ENCODE results near the gene CEP78.

Gene CEP78

GRCh38 chr9:78314550-78314949, 78.7 kb downstream of the CEP78 start:
- no peak for DNase-seq

- no peak for DNase-seq
These were observed 79.3 kb downstream of the CEP78 start for GRCh38 chr9:78314953-78315870.

- DNase-seq: no peak
These were observed 80.5 kb downstream of the CEP78 start for GRCh38 chr9:78316166-78316892.

- DNase-seq: no peak
These were observed 83.5 kb downstream of the CEP78 start for GRCh38 chr9:78319197-78320029.

DNA sequence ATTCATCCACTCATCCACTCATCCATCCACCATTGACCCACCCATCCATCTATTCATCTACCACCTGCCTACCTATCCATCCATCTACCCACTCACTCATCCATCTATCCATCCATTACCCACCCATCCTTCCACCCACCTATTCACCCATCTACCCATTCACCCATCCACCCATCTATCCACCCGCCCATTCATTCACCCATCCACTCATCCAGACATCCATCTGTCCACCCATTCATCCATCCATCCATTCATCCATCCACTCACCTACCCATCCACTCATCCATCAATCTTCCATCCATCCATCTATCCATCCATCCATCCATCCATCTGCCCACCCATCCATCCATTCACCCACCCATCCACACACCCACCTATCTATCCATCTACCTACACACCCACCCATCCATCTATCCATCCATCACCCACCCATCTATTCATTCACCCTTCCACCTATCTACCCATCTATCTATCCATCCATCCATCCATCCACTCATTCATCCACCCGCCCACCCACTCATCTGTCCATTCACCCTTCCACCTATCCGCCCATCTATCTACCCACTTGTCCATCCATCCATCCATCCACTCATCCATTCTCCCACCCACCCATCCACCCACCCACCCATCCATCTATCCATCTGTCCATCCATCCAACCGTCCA, 84.3 kb downstream of the CEP78 start:
- no peak for DNase-seq

GRCh38 chr9:78320875-78321496, 85.1 kb downstream of the CEP78 start:
- DNase-seq: no peak

DNA sequence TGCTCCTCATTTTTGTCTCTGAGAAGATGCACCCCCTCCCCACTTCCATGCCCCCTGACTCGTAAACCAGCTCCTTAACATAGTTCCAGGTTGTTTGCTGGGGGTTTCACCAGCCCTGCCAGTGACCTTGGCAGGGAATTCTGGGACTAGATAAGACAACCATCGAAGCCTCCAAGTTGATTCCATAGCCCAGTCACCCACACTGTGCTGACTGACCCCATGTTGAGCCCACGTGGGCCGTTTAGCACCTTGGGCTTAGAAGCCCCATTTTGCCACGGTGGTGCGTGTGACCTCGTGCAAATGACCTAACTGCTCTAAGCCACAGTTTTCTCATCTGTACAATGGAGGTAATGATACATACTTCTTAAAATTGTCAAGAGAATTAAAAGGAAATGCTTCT, 85.6 kb downstream of the CEP78 start:
- no peak for DNase-seq

DNA sequence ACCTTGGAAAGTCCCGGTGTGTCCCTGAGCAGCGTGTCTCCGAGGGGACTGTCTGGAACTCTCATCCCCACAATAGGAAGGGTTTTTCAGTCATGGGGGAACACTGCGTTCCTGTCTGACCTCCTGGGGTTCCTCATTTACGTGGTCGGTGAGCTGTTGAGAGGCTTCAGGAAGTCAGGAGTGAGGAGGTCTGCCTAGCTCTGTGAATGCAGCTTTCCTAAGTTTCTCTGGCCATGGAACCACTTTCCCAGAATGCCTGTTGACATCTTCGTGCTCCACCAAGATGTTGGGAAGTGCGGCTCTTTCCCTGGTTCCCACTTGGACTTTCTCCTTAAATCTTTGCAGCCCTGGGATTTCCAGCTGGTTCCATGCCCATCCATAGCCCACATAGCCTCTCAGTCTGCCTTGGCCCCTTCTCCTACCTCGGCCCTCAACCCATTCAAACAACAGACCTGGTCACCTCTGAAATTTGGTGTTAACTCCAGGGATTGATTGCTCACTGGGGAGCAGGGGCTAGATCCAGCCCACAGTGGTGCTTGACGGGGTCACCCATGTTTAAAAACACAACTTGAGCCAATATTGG, 88.3 kb downstream of the CEP78 start:
- DNase-seq: no peak

DNA sequence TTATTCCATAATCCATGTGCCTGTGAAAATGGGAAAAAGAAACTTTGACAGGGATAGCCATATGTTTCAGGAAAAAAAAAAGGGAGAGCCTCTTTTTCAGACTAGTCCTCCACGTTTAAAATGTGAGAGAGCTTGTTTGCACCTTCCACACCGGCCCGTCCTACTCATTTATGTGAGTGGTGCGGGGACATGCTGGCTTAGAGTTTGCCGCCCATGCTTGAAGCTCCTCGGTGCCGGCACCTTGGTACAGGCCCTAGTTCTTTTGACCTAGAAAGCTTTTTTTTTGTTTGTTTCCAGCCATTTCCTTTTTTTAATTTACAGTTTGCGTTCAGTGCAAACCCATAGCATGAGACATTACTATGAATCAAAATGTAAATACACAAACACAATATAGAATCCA, 88.8 kb downstream of the CEP78 start:
- no peak for DNase-seq

DNA sequence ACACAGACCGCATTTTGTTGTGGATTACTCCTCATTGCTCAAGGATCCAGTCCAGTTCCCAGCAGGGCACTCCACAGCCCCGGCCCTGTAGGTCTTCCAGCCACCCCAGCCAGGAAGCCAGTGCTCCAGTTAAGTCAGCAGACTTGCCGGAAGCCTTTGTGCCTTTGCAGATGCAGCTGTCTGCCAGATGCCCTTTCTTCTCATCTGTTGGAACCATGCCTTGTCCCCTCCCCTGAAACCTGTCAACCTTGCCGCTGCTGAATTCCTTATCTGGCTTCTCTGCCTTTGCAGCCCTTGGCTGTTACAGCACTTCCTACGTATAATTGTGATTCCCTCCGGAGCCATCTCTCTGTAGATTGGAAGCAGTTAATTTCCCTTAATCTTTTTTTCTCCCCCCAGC, 89.5 kb downstream of the CEP78 start:
- DNase-seq: no peak

GRCh38 chr9:78325846-78326360, 90.0 kb downstream of the CEP78 start:
- no peak for DNase-seq

- DNase-seq: no peak
These were observed 90.7 kb downstream of the CEP78 start for GRCh38 chr9:78326564-78326963.

All from NCI-H1930 (cell line).